Activated CD4-positive, alpha-beta T cell treated with anti-CD3 and anti-CD28 coated beads, Interleukin-10, Interleukin-2, amounts not matched to agents 100 ng/mL and 50 ng/mL, durations not matched to agents 16 hours and 8 hours (primary cell): ENCODE measurements around the gene SEC61A2.

Experiments used
- DNase-seq: peaks from one replicate; pipeline ENCODE4 v3.0.0-alpha.2; 2020

The SEC61A2 gene

GRCh38 chr10:12200850-12201249 lies 71.4 kb downstream of the SEC61A2 start:
- no peak for DNase-seq

- DNase-seq = peak; percentile 69
Measured at GRCh38 chr10:12201543-12201942, 72.1 kb downstream of the SEC61A2 start.

GRCh38 chr10:12202226-12202625 lies 72.7 kb downstream of the SEC61A2 start:
- DNase-seq = no peak

GRCh38 chr10:12205082-12205481 lies 75.6 kb downstream of the SEC61A2 start:
- no peak for DNase-seq

GRCh38 chr10:12207114-12207513 lies 77.6 kb downstream of the SEC61A2 start:
- DNase-seq = no peak

GRCh38 chr10:12208460-12208859 lies 79.0 kb downstream of the SEC61A2 start:
- DNase-seq = no peak

- DNase-seq = no peak
Measured at GRCh38 chr10:12212454-12212853, 83.0 kb downstream of the SEC61A2 start.

- no peak for DNase-seq
Measured at GRCh38 chr10:12213621-12214020, 84.1 kb downstream of the SEC61A2 start.

GRCh38 chr10:12214093-12214492 lies 84.6 kb downstream of the SEC61A2 start:
- no peak for DNase-seq

- peak; percentile 41 for DNase-seq
Measured at GRCh38 chr10:12214763-12215218, 85.3 kb downstream of the SEC61A2 start.
